ENCODE results near the gene LRP1B. TPM values are rescaled to one million over a fixed set of nuclear protein-coding genes. Genes with fewer than 3 reads are reported as not detected.

The LRP1B gene
- total and polyA plus RNA-seq, 2 of the 8 experiments (the other 6 are each of a cell fraction or from before 2014, with no cell fraction given), result 0.03 TPM; not detected in 1

- no peak for TF ChIP-seq CHD7 (IDR thresholded peaks at IDR 0.05; ENCODE audit: insufficient replicate concordance, low read length)
- no peak for TF ChIP-seq TEAD4 (IDR thresholded peaks at IDR 0.05; ENCODE audit: low read depth, low read length)
- no peak for TF ChIP-seq EP300 (IDR thresholded peaks at IDR 0.05; ENCODE audit: borderline replicate concordance in 1 of 2, low read depth in 2 of 2, low read length in 2 of 2)
- TF ChIP-seq GABPA (IDR thresholded peaks at IDR 0.05; ENCODE audit: borderline replicate concordance, insufficient read depth, low read length), result no peak
- no peak for TF ChIP-seq TAF1 (IDR thresholded peaks at IDR 0.05; ENCODE audit: low read depth, low read length)
- TF ChIP-seq SRF (IDR thresholded peaks at IDR 0.05; ENCODE audit: low read depth, low read length), result no peak
- no peak for TF ChIP-seq RFX5 (IDR thresholded peaks at IDR 0.05; ENCODE audit: borderline replicate concordance, low read depth, low read length)
- TF ChIP-seq BCL11A (IDR thresholded peaks at IDR 0.05; ENCODE audit: low read depth in 2 of 2, low read length in 2 of 2), result no peak
- no peak for TF ChIP-seq ZNF274 (IDR thresholded peaks at IDR 0.05; ENCODE audit: borderline replicate concordance, extremely low read depth, low read length)
Observed at GRCh38 chr2:140508756-140509155, 1622.1 kb downstream of the LRP1B start (continued).

Data from H1 (cell line).